Fibroblast of mammary gland (primary cell): Measurements from ENCODE around the gene ADCY2.

Experiments used
- DNase-seq: peaks from one replicate; pipeline ENCODE4 v3.0.0-alpha.2; 2010; ENCODE audit warnings: low read depth
- H3K4me3 ChIP-seq: 2 replicates; pipeline ENCODE4 v1.5.1; 2011; ENCODE audit warnings: low read depth, mild to moderate bottlenecking, low read length, moderate library complexity; ENCODE audit not compliant: control insufficient read depth
- CTCF ChIP-seq: conservative IDR thresholded peaks from 2 replicates; pipeline ENCODE4 v1.5.1; 2011; ENCODE audit warnings: low read depth, low read length, inconsistent platforms; ENCODE audit not compliant: control insufficient read depth, insufficient read depth

Gene ADCY2

GRCh38 chr5:7773178-7773577 is 377.2 kb downstream of the ADCY2 start:
- no peak overlapping the region for H3K4me3 ChIP-seq
- no peak for DNase-seq
- TF ChIP-seq CTCF = no peak

- no peak for TF ChIP-seq CTCF
These were observed 380.5 kb downstream of the ADCY2 start for GRCh38 chr5:7776442-7776841.

GRCh38 chr5:7779019-7780005 is 383.4 kb downstream of the ADCY2 start:
- no peak for DNase-seq
- no peak overlapping the region for H3K4me3 ChIP-seq
- no peak for TF ChIP-seq CTCF

More at GRCh38 chr5:7776442-7776841, 380.5 kb downstream of the ADCY2 start:
- DNase-seq = no peak
- no peak overlapping the region for H3K4me3 ChIP-seq

- no peak for DNase-seq
- no peak overlapping the region for H3K4me3 ChIP-seq
- TF ChIP-seq CTCF = no peak
These were observed 386.0 kb downstream of the ADCY2 start for GRCh38 chr5:7781899-7782298.

- DNase-seq = no peak
- H3K4me3 ChIP-seq = no peak overlapping the region
- no peak for TF ChIP-seq CTCF
These were observed 388.9 kb downstream of the ADCY2 start for GRCh38 chr5:7784683-7785380.

- no peak for DNase-seq
- H3K4me3 ChIP-seq = no peak overlapping the region
- no peak for TF ChIP-seq CTCF
These were observed 391.8 kb downstream of the ADCY2 start for GRCh38 chr5:7787770-7788169.
